GM12878 (cell line): ENCODE data around the gene SPATA1. TPM values are rescaled to one million over a fixed set of nuclear protein-coding genes. Genes with fewer than 3 reads are reported as not detected.

ENCODE experiments used
- ATAC-seq: fragments of 200-7000 bp; cut with Tn5 transposase; 3 replicates; pipeline ENCODE4 v1.9.1; 2020; ENCODE audit warnings: mild to moderate bottlenecking, moderate library complexity
- BruUV-seq: library from RNA; stranded (reverse); fragments of 400-500 nt; replicated peaks from 2 replicates; lab custom pipeline; 2021; lab: Mats Ljungman, UMichigan
- CTCF ChIA-PET: fragments of 300-600 bp; sonication (Branson Sonifier 250); formaldehyde crosslinking; extraction: SDS; loops from one replicate; lab custom pipeline; 2021; ENCODE audit warnings: inconsistent platforms; lab: Yijun Ruan, JAX
- POLR2A ChIA-PET: fragments of 350-600 bp; formaldehyde crosslinking; extraction: SDS; loops from one replicate; lab custom pipeline; 2021; ENCODE audit warnings: inconsistent platforms; lab: Charles Lee
- RAD21 ChIA-PET: fragments of 300-600 bp; sonication (Branson Sonifier 250); formaldehyde crosslinking; loops from one replicate; lab custom pipeline; 2023; ENCODE audit warnings: antibody characterized with exemption; ENCODE audit not compliant: unreplicated experiment; lab: Charles Lee
- SMC1A ChIA-PET: fragments of 300-600 bp; sonication (Branson Sonifier 250); formaldehyde crosslinking; loops from one replicate; lab custom pipeline; 2023; ENCODE audit not compliant: unreplicated experiment, uncharacterized antibody; lab: Charles Lee
- DNase-seq: peaks from one replicate; pipeline ENCODE4 v3.0.0-alpha.2; 2011; ENCODE audit warnings: low read depth, low spot score
- FAIRE-seq: peaks from 3 replicates; lab custom pipeline; 2011; peaks lifted over from hg19 to GRCh38; lab: Jason Lieb, UNC
- H2AFZ ChIP-seq: 2 replicates; pipeline ENCODE4 v1.6.0; 2011; ENCODE audit warnings: low read depth, low read length, control low read depth; ENCODE audit not compliant: control insufficient read depth
- H3K27ac ChIP-seq: 2 replicates; pipeline ENCODE4 v1.5.1; 2011; ENCODE audit warnings: control low read depth; ENCODE audit not compliant: control insufficient read depth, insufficient read depth
- H3K27me3 ChIP-seq, 2 experiments: replicated peaks in 1 of 2; 2 replicates each; pipeline versions ENCODE4 v1.6.0 to v1.6.1; 2011; ENCODE audit warnings: low read length in 1 of 2; ENCODE audit not compliant: control insufficient read depth in 2 of 2, insufficient read depth in 2 of 2
- H3K36me3 ChIP-seq, 2 experiments: 2 replicates each; pipeline ENCODE4 v1.5.1; 2011; ENCODE audit warnings: low read length in 1 of 2; ENCODE audit not compliant: control insufficient read depth in 2 of 2, insufficient read depth in 2 of 2
- H3K4me1 ChIP-seq: 2 replicates; pipeline ENCODE4 v1.6.1; 2011; ENCODE audit warnings: mild to moderate bottlenecking, low read length, moderate library complexity, mixed read lengths; ENCODE audit not compliant: control insufficient read depth, insufficient read depth
- H3K4me2 ChIP-seq: 2 replicates; pipeline ENCODE4 v1.6.0; 2011; ENCODE audit warnings: control low read depth; ENCODE audit not compliant: control insufficient read depth, insufficient read depth
- H3K4me3 ChIP-seq: fragments of 200-600 bp; sonication (generic); 2 replicates; pipeline ENCODE4 v1.5.1; 2016
- H3K79me2 ChIP-seq: 2 replicates; pipeline ENCODE4 v1.6.0; 2011; ENCODE audit warnings: low read length; ENCODE audit not compliant: control insufficient read depth, insufficient read depth
- H3K9ac ChIP-seq: 2 replicates; pipeline ENCODE4 v1.8.0; 2011; ENCODE audit warnings: low read length, control low read depth, mixed read lengths; ENCODE audit not compliant: control insufficient read depth, insufficient read depth
- H3K9me3 ChIP-seq: replicated peaks from 3 replicates; pipeline ENCODE4 v1.5.1; 2011; ENCODE audit warnings: mild to moderate bottlenecking, low read length; ENCODE audit not compliant: control insufficient read depth, insufficient read depth
- H4K20me1 ChIP-seq: 2 replicates; pipeline ENCODE4 v1.6.0; 2011; ENCODE audit not compliant: control insufficient read depth, insufficient read depth
- BCL3 ChIP-seq: IDR thresholded peaks from 2 replicates; pipeline ENCODE4 v1.6.1; 2011; ENCODE audit warnings: borderline replicate concordance, low read depth, mild to moderate bottlenecking, moderate library complexity, low read length; ENCODE audit not compliant: insufficient read depth, poor library complexity, severe bottlenecking
- SMAD1 ChIP-seq: fragments of 450-650 bp; IDR thresholded peaks from 2 replicates; pipeline ENCODE4 v1.6.1; 2018; ENCODE audit warnings: mild to moderate bottlenecking, low read depth; ENCODE audit not compliant: partially characterized antibody
- WGBS: methylation state at CpG from one replicate; pipeline ENCODE4 v1.1.6; 2016; ENCODE audit warnings: low lambda C conversion rate; ENCODE audit not compliant: insufficient replicate concordance, insufficient coverage; ENCODE audit errors: missing lambda C conversion rate; 5-methylcytosine and 5-hydroxymethylcytosine counted together
- in situ Hi-C: fragments of 300-500 bp; cut with MboI; formaldehyde crosslinking; loops from 9 replicates; pipeline ENCODE4 v1.14.3; 2018; ENCODE audit warnings: mixed read lengths
- intact Hi-C: fragments of 100-400 bp; cut with micrococcal nuclease; formaldehyde crosslinking; loops from one replicate; pipeline ENCODE4 v1.14.2; 2022; ENCODE audit not compliant: unreplicated experiment
- polyA plus RNA-seq, 11 experiments: library from polyadenylated mRNA; depleted of rRNA in 4 of 11; unstranded in 6 of 11; stranded (reverse) in 5 of 11; fragments of >200 nt; fragmentation: Nextera tagmentation in 4 of 11; fragmentation: Illumina TruSeq in 1 of 11; extraction: Ambion mirVana in 4 of 11; extraction: Trizol in 1 of 11; gene quantifications; 1 replicate in 1 of 11; 2 replicates in 10 of 11; pipeline versions ENCODE4 v1.2.1 to v1.2.3, GENCODE V29; 2011 to 2016; ENCODE audit warnings: inconsistent platforms in 2 of 11, missing spikeins in 2 of 11, low read depth in 1 of 11
- total RNA-seq, 4 experiments: library from RNA; depleted of rRNA in 3 of 4; stranded (reverse); fragments of >200 nt in 3 of 4; fragmentation: Illumina TruSeq in 1 of 4; extraction: Trizol in 1 of 4; gene quantifications; 2 replicates each; pipeline versions ENCODE4 v1.2.1 to v1.2.3, GENCODE V29; 2013 to 2021

The SPATA1 gene
- total and polyA plus RNA-seq, 10 of the 15 experiments (the other 5 are each of a cell fraction or from before 2014, with no cell fraction given): 0.74 to 2.4 (median 1.9) TPM

DNA sequence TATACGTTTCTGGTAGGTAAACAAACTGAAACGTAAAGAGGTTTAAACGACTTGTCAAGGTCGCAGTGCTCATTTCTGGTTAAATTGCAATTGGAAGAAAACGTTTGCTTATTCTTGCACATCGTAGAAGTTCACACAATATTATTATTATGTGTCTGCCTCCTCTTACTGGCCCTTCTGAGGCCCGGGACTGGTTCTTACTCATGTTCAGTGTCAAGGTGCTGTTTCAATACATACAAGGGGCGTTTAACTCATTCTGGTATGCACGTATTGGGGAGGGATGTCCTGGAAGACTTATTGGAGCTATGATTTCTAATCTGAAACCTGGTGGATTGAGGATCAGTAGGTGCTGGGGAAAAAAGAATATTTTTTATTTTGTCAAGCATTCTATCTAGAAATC, 26.2 kb upstream of the SPATA1 start:
- in situ Hi-C loops: no loop called here
- peak; percentile 53 for ATAC-seq
- intact Hi-C loops: loop anchor here (1.0 kb wide), 3 partner anchors 26 to 94 kb away; partner anchors contain the start of genes CTBS, GNG5 and SPATA1
- H4K20me1 ChIP-seq: no peaks in the 10 kb centered on the region
- H3K79me2 ChIP-seq: peaks cover 29% of the 10 kb centered on the region
- ChIA-PET SMC1A (interaction anchor here (0.7 to 4.8 kb wide), 11 partner anchors 9 to 270 kb away, joined by 3 to 61 read pairs (median 8); partner anchors contain the start of genes CTBS, GNG5 and SPATA1), RAD21 (interaction anchor here (0.9 to 2.6 kb wide), 9 partner anchors 22 to 779 kb away, joined by 3 to 19 read pairs (median 4); partner anchors contain the start of genes CTBS, GNG5 and SPATA1), POLR2A (interaction anchor here (1.3 to 3.8 kb wide), 5 partner anchors 10 to 145 kb away, joined by 7 to 27 read pairs (median 15); partner anchors contain the start of genes CTBS, GNG5 and SPATA1), CTCF (interaction anchor here (0.7 to 5.3 kb wide), 12 partner anchors 10 to 775 kb away, joined by 3 to 43 read pairs (median 4); partner anchors contain the start of genes GNG5 and SPATA1)
- H3K27me3 ChIP-seq: no peaks in the 10 kb centered on the region
- no peak for DNase-seq
- peak overlapping the region; percentile 79 for H3K9ac ChIP-seq
- FAIRE-seq: no peak
- no TSS peak for BruUV-seq
- H3K4me3 ChIP-seq: peak overlapping the region; percentile 87
- TF ChIP-seq SMAD1 (no peak), BCL3 (peak; percentile 66)
- H3K36me3 ChIP-seq: peaks cover 0 to 13% of the 10 kb centered on the region in 2 experiments; a peak in 1 of 4 replicates
- H3K27ac ChIP-seq: peak overlapping the region; percentile 80; the same call in 1 of the 2 replicates
- no peaks in the 10 kb centered on the region for H3K4me1 ChIP-seq
- H3K9me3 ChIP-seq: peaks cover 6% of the 10 kb centered on the region; the same call in 2 of the 3 replicates
- 1% methylated on average over 9 of the region's 9 CpGs for WGBS
- H3K4me2 ChIP-seq: peak overlapping the region; percentile 78
- peak overlapping the region; percentile 99; the same call in 1 of the 2 replicates for H2AFZ ChIP-seq
